Mononuclear cell (primary cell): Measurements from ENCODE around the gene CCDC181. TPM values are rescaled to one million over a fixed set of nuclear protein-coding genes. Genes with fewer than 3 reads are reported as not detected.
"Not testable (repeated sequence)": the region's sequence is repeated elsewhere in the genome, so short reads cannot be mapped to it uniquely, and the experiment has no call there.

ENCODE experiments used
- H3K27me3 ChIP-seq: 2 replicates; pipeline ENCODE4 v1.6.0; 2011; ENCODE audit warnings: low read length, control low read depth; ENCODE audit not compliant: insufficient read depth
- H3K4me1 ChIP-seq: 2 replicates; pipeline ENCODE4 v1.5.1; 2011; ENCODE audit warnings: mild to moderate bottlenecking, low read length, control low read depth; ENCODE audit not compliant: insufficient read depth
- H3K4me3 ChIP-seq: 2 replicates; pipeline ENCODE4 v1.5.1; 2011; ENCODE audit warnings: mild to moderate bottlenecking, low read length, moderate library complexity
- H3K9me3 ChIP-seq: 2 replicates; pipeline ENCODE4 v1.5.1; 2011; ENCODE audit warnings: low read depth, mild to moderate bottlenecking, control low read depth, low read length
- total RNA-seq: library from RNA; depleted of rRNA; stranded (reverse); fragments of >200 nt; gene quantifications from one replicate; pipeline ENCODE4 v1.2.3, GENCODE V29; 2012

CCDC181 gene
- total RNA-seq, 1 donor = not detected

GRCh38 chr1:169451218-169451824 lies 24.0 kb upstream of the CCDC181 start:
- no peak overlapping the region for H3K4me3 ChIP-seq

GRCh38 chr1:169443923-169444322 lies 16.6 kb upstream of the CCDC181 start:
- Histone ChIP-seq H3K27me3 (no peaks in the 10 kb centered on the region), H3K4me3 (no peak overlapping the region), H3K9me3 (no peaks in the 10 kb centered on the region), H3K4me1 (no peaks in the 10 kb centered on the region)

More at GRCh38 chr1:169451218-169451824, 24.0 kb upstream of the CCDC181 start:
- H3K9me3 ChIP-seq = peaks cover 1% of the 10 kb centered on the region
- no peaks in the 10 kb centered on the region for H3K4me1 ChIP-seq
- no peaks in the 10 kb centered on the region for H3K27me3 ChIP-seq

- H3K9me3 ChIP-seq = no peaks in the 10 kb centered on the region
- peaks cover 42% of the 10 kb centered on the region for H3K27me3 ChIP-seq
- H3K4me3 ChIP-seq = no peak overlapping the region
- H3K4me1 ChIP-seq = peaks cover 8% of the 10 kb centered on the region
Observed at GRCh38 chr1:169426174-169426705, 1.0 kb downstream of the CCDC181 start.

GRCh38 chr1:169421309-169421708 lies 6.0 kb downstream of the CCDC181 start:
- peaks cover 15% of the 10 kb centered on the region for H3K27me3 ChIP-seq
- H3K4me1 ChIP-seq = no peaks in the 10 kb centered on the region
- H3K4me3 ChIP-seq = no peak overlapping the region
- H3K9me3 ChIP-seq = no peaks in the 10 kb centered on the region

- no peaks in the 10 kb centered on the region for H3K9me3 ChIP-seq
- no peaks in the 10 kb centered on the region for H3K4me1 ChIP-seq
- no peak overlapping the region for H3K4me3 ChIP-seq
- H3K27me3 ChIP-seq = no peaks in the 10 kb centered on the region
Observed at GRCh38 chr1:169414952-169415351, 12.3 kb downstream of the CCDC181 start.

- not testable (repeated sequence) for H3K27me3 ChIP-seq, H3K4me3 ChIP-seq, H3K4me1 ChIP-seq, H3K9me3 ChIP-seq
Observed at GRCh38 chr1:169408340-169408739, 18.9 kb downstream of the CCDC181 start.

- H3K9me3 ChIP-seq, H3K4me1 ChIP-seq, H3K27me3 ChIP-seq, H3K4me3 ChIP-seq: not testable (repeated sequence)
Observed at GRCh38 chr1:169402578-169402977, 24.7 kb downstream of the CCDC181 start.

- no peak overlapping the region for H3K4me3 ChIP-seq
- no peaks in the 10 kb centered on the region for H3K4me1 ChIP-seq
- H3K27me3 ChIP-seq = no peaks in the 10 kb centered on the region
- H3K9me3 ChIP-seq = no peaks in the 10 kb centered on the region
Observed at GRCh38 chr1:169395955-169396354, 31.3 kb downstream of the CCDC181 start.

GRCh38 chr1:169392406-169392805 lies 34.9 kb downstream of the CCDC181 start:
- Histone ChIP-seq H3K4me1 (no peaks in the 10 kb centered on the region), H3K27me3 (no peaks in the 10 kb centered on the region), H3K9me3 (no peaks in the 10 kb centered on the region), H3K4me3 (no peak overlapping the region)

- H3K4me3 ChIP-seq = no peak overlapping the region
- H3K9me3 ChIP-seq = no peaks in the 10 kb centered on the region
Observed at GRCh38 chr1:169390303-169390702, 37.0 kb downstream of the CCDC181 start.

GRCh38 chr1:169387399-169387798 lies 39.9 kb downstream of the CCDC181 start:
- no peaks in the 10 kb centered on the region for H3K9me3 ChIP-seq
- no peaks in the 10 kb centered on the region for H3K27me3 ChIP-seq
- H3K4me1 ChIP-seq = no peaks in the 10 kb centered on the region
- H3K4me3 ChIP-seq = no peak overlapping the region

More at GRCh38 chr1:169390303-169390702, 37.0 kb downstream of the CCDC181 start:
- Histone ChIP-seq H3K4me1 (no peaks in the 10 kb centered on the region), H3K27me3 (no peaks in the 10 kb centered on the region)

GRCh38 chr1:169383449-169383848 lies 43.8 kb downstream of the CCDC181 start:
- Histone ChIP-seq H3K4me3 (no peak overlapping the region), H3K27me3 (no peaks in the 10 kb centered on the region), H3K9me3 (no peaks in the 10 kb centered on the region), H3K4me1 (no peaks in the 10 kb centered on the region)

GRCh38 chr1:169381162-169381561 lies 46.1 kb downstream of the CCDC181 start:
- no peak overlapping the region for H3K4me3 ChIP-seq
- no peaks in the 10 kb centered on the region for H3K4me1 ChIP-seq
- H3K9me3 ChIP-seq = no peaks in the 10 kb centered on the region
- H3K27me3 ChIP-seq = no peaks in the 10 kb centered on the region

- Histone ChIP-seq H3K4me3 (no peak overlapping the region), H3K27me3 (no peaks in the 10 kb centered on the region), H3K9me3 (no peaks in the 10 kb centered on the region), H3K4me1 (peaks cover 7% of the 10 kb centered on the region)
Observed at GRCh38 chr1:169371404-169371803, 55.9 kb downstream of the CCDC181 start.

GRCh38 chr1:169368406-169368769 lies 58.9 kb downstream of the CCDC181 start:
- Histone ChIP-seq H3K4me1 (peaks cover 7% of the 10 kb centered on the region), H3K27me3 (no peaks in the 10 kb centered on the region), H3K4me3 (peak overlapping the region; percentile 75), H3K9me3 (no peaks in the 10 kb centered on the region)

- Histone ChIP-seq H3K4me1 (peaks cover 7% of the 10 kb centered on the region), H3K27me3 (no peaks in the 10 kb centered on the region), H3K4me3 (peak within 1 kb of the TSS; percentile 75), H3K9me3 (no peaks in the 10 kb centered on the region)
Observed at GRCh38 chr1:169367686-169368405, 59.4 kb downstream of the CCDC181 start, which contains the start of the genes BLZF1 and NME7. Gene BLZF1 (plus strand): TSS chr1:169368195. CDS start chr1:169369523, 1,328 bp downstream. Gene NME7 (minus strand): TSS chr1:169367797. CDS start chr1:169367710, 87 bp downstream.
